ENCODE measurements around the gene SETBP1.

Gene SETBP1

DNA sequence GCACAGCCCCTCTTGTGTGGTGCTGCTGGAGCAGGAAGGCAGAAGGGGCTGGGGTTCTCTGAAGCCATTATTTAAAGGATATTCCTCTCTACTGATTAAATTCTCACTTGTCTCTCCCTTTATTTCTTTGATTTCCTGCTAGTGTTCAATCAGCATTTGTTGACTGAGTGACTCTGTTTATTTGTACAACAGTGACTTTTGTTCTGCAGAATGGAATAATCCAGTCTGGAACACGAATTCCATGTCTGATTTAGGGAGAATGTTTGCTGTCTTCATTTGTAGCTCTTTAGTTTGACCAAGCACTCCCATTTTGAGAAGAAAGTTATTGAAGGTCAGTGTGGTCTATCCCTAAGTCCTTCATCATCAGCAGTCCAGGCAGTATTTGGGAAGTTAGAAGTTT, 141.2 kb downstream of the SETBP1 start:
- no peak for DNase-seq

DNA sequence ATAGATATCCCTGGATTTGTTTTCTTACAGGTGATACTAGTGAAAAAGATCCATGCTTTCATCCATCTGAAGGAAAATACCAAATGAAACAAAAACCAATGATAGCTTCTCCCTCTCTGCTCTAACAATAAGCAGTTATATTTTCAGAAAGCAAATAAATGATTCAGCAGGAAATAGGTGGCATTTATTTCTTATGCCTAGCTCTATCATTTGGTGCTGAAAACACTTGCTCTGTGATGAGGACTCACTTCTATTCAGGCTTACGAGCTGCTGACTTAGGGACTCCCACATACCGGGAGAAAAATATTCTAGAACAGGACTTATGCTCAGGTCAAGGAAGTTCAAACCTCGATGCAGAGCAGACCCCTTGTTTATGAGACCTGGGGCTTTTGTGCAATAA, 142.6 kb downstream of the SETBP1 start:
- DNase-seq, result no peak

DNA sequence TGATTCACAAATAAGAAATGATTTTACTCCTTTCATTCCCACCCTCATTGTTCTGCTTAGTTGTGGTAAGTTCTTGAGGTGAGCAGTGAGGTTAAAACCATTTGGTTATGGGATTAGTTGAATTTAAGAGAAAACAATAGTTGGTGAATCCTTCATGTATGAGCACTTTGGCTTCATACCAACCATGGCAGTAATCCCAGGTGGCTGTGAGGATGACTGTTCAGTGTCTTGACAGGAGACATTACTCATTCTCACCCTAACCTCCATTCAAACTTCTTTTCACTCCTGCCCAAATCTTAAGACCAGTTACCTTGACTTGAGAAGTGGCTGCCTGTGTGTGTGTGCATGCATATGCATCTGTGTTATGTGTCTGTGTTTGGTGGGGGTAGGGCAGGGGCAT, 143.1 kb downstream of the SETBP1 start:
- DNase-seq, result no peak

GRCh38 chr18:44824884-44825283, 144.2 kb downstream of the SETBP1 start:
- no peak for DNase-seq

GRCh38 chr18:44826418-44827259, 146.0 kb downstream of the SETBP1 start:
- peak; percentile 16 to 42 (median 40) for DNase-seq

- DNase-seq, result peak in 1 of 3 donors; percentile 15
Measured at GRCh38 chr18:44828080-44828479, 147.4 kb downstream of the SETBP1 start.

GRCh38 chr18:44830581-44830980, 149.9 kb downstream of the SETBP1 start:
- no peak for DNase-seq

GRCh38 chr18:44833786-44834185, 153.1 kb downstream of the SETBP1 start:
- no peak for DNase-seq

GRCh38 chr18:44834867-44835469, 154.3 kb downstream of the SETBP1 start:
- DNase-seq, result no peak

GRCh38 chr18:44835703-44836102, 155.0 kb downstream of the SETBP1 start:
- DNase-seq, result no peak

DNA sequence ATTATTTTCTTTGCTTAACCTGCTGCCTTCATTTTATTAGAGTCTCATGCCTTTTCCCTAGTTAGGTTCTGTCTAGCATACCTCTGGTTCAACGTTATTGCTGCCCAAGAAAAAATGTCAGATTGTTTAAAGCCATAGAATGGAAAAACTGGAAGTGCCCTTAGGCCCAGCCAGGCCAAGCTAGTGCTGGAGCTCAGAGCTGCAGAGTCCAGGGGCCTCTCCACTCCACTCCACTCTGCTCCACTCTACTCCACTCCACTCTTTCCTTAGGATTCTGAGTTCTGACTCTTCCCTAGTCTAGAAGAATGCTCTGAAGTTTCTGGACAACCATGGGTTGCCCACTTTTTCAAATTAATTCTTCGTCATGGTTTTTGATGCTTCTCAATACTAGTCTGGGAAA, 155.6 kb downstream of the SETBP1 start:
- DNase-seq, result no peak

- no peak for DNase-seq
Measured at GRCh38 chr18:44837482-44838180, 156.9 kb downstream of the SETBP1 start.

- peak; percentile 80 to 87 (median 85) for DNase-seq
Measured at GRCh38 chr18:44838971-44839666, 158.4 kb downstream of the SETBP1 start.

- no peak for DNase-seq
Measured at GRCh38 chr18:44840058-44840790, 159.5 kb downstream of the SETBP1 start.

DNA sequence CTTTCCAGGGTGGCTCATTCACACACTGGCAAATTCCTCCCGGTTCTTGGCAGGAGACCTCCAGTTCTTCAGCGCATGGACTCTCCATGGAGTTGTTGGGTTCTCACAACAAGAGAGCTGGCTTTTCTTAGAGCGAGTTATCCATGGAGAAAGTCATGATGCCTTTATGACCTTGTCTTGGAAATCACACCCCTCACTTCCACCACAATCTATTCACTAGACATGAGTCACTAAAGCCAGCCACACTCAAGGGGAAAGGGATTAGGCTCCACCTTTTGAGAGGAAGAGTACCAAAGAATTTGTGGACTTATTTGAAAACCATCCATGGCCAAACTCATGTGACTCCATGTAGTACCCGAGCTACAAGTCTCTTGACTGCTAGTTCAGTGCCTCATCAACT, 160.5 kb downstream of the SETBP1 start:
- DNase-seq, result peak in 1 of 3 donors; percentile 17

GRCh38 chr18:44841752-44842587, 161.3 kb downstream of the SETBP1 start:
- DNase-seq, result peak in 2 of 3 donors; percentile 24 to 32

DNA sequence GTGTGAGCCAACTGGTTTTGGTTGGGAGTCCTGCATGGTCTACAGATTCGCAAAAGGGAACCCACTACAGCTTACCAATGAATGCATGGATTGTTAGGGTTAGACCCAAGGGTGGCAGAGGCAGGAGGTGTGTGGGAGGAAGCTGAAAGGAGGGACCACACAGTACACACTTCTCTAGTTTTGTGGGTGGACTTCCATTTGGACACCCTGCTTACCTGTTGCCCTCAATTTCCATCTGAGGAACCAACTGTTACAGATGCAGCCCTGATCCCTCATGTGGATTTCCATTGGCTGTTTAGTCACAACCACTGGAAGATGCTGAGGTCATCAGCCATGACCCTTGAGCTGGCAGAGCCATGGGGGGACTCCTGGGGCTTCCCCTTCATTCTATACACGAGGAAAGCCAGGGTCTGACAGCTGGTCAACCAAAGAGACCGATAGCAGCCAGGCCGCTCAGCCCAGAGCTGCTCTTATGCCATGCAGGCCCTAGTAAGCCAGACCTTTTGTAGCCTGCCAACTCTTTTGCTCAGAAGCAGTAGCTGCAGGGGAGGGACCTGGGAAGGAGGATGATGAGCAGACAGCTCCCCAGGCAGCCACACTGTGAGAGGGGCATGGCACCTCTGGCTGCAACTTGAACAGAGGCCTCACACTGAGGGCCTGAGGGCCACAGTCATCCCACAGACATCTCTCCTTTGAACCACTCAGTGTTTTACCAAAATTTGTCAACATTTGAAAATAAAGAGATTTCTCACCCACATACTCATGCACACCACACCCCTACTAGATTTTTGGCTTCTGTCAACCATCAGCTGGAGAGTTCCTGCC, 162.1 kb downstream of the SETBP1 start:
- peak; percentile 20 to 44 (median 21) for DNase-seq

DNA sequence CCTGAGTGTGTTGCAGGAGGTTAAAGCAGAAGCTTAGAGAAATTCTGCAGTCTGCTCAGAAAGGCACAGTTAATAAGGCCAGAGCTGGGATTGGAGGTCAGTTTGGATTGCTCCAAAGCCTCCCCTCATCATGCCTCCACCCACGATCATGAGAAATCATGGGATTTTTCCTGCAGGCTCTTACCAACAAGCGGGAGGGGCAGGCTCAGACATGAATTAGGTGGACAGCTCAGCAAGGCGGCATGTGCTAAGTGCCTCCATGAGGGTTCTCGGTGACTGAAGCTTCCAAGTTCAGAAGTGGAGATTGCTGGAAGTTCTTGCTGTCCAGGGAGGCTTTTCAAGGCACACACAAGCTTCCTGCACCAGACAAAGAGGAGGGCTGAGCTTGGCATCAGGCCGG, 163.8 kb downstream of the SETBP1 start:
- DNase-seq, result peak in 1 of 3 donors; percentile 22

DNA sequence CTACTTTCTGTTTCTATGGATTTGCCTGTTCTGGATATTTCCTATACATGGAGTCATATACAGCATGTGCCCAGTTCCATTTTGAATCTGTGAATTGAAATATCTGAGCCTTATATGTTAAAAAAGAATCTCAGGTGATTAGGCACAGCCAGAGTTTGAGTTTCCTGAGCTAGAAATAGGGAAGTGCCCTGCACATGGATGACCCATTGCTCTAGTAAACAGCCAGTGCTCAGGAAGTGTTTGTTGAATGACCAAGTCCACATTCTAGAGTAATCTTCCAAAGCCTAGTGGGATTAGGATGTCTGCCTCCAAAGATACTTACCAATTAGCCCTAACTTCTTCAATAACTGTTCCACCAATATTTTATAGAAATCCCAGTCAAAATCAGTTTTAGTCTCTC, 165.8 kb downstream of the SETBP1 start:
- no peak for DNase-seq

GRCh38 chr18:44848644-44849335, 168.1 kb downstream of the SETBP1 start:
- no peak for DNase-seq

Measured in suppressor macrophage treated with lipopolysaccharide for 1 hour (primary cell).